Neuronal stem cell (in vitro differentiated cells): Measurements from ENCODE around the gene CT45A5. TPM values are rescaled to one million over a fixed set of nuclear protein-coding genes. Genes with fewer than 3 reads are reported as not detected.
"Not testable (repeated sequence)": the region's sequence is repeated elsewhere in the genome, so short reads cannot be mapped to it uniquely, and the experiment has no call there.

ENCODE experiments used
- DNase-seq: peaks from one replicate; pipeline ENCODE4 v3.0.0-alpha.2; 2013; ENCODE audit warnings: low spot score
- H2AFZ ChIP-seq: one replicate; pipeline ENCODE4 v1.6.1; 2013; ENCODE audit warnings: mild to moderate bottlenecking, low read length, inconsistent platforms
- H2AK5ac ChIP-seq: 2 replicates; pipeline ENCODE4 v1.6.1; 2013; ENCODE audit warnings: low read depth, mild to moderate bottlenecking, inconsistent platforms, low read length, moderate library complexity, mixed read lengths
- H2BK120ac ChIP-seq: 2 replicates; pipeline ENCODE4 v1.6.1; 2013; ENCODE audit warnings: low read depth, mild to moderate bottlenecking, inconsistent platforms, low read length, moderate library complexity, mixed read lengths
- H2BK12ac ChIP-seq: one replicate; pipeline ENCODE4 v1.6.1; 2013; ENCODE audit warnings: low read length, inconsistent platforms
- H2BK15ac ChIP-seq: 2 replicates; pipeline ENCODE4 v1.6.1; 2013; ENCODE audit warnings: mild to moderate bottlenecking, low read length, inconsistent platforms, mixed read lengths
- H2BK5ac ChIP-seq: one replicate; pipeline ENCODE4 v1.6.1; 2013; ENCODE audit warnings: inconsistent platforms, mild to moderate bottlenecking, low read length, moderate library complexity
- H3K14ac ChIP-seq: one replicate; pipeline ENCODE4 v1.6.1; 2013; ENCODE audit warnings: low read length, inconsistent platforms
- H3K18ac ChIP-seq: 2 replicates; pipeline ENCODE4 v1.6.1; 2013; ENCODE audit warnings: low read length, inconsistent platforms
- H3K23ac ChIP-seq: 2 replicates; pipeline ENCODE4 v1.6.1; 2013; ENCODE audit warnings: low read depth, mild to moderate bottlenecking, mixed read lengths, low read length, inconsistent platforms; ENCODE audit not compliant: poor library complexity
- H3K27ac ChIP-seq: replicated peaks from 3 replicates; pipeline ENCODE4 v1.5.1; 2013; ENCODE audit warnings: low read length, inconsistent platforms
- H3K27me3 ChIP-seq, 3 experiments: 2 replicates each; pipeline ENCODE4 v1.6.1; 2013; ENCODE audit warnings: low read length in 3 of 3, mild to moderate bottlenecking in 2 of 3, inconsistent platforms in 1 of 3, low read depth in 1 of 3, mixed read lengths in 1 of 3, moderate library complexity in 1 of 3; ENCODE audit not compliant: control insufficient read depth in 3 of 3, insufficient read depth in 3 of 3
- H3K36me3 ChIP-seq, 2 donors: replicated peaks in 1 of 2; 2 replicates each; pipeline ENCODE4 v1.6.1; 2013; ENCODE audit warnings: low read length in 2 of 2; ENCODE audit not compliant: control insufficient read depth in 2 of 2, insufficient read depth in 2 of 2
- H3K4ac ChIP-seq: 2 replicates; pipeline ENCODE4 v1.6.1; 2013; ENCODE audit warnings: inconsistent platforms, mild to moderate bottlenecking, low read length, moderate library complexity
- H3K4me1 ChIP-seq, 2 donors: 1 replicate in 1 of 2; 2 replicates in 1 of 2; pipeline ENCODE4 v1.6.1; 2013; ENCODE audit warnings: low read length in 2 of 2, low read depth in 1 of 2; ENCODE audit not compliant: control insufficient read depth in 2 of 2, insufficient read depth in 1 of 2
- H3K4me2 ChIP-seq: one replicate; pipeline ENCODE4 v1.6.1; 2013; ENCODE audit warnings: mild to moderate bottlenecking, low read length, inconsistent platforms; ENCODE audit not compliant: insufficient read depth, poor library complexity, severe bottlenecking
- H3K4me3 ChIP-seq, 2 donors: 2 replicates each; pipeline ENCODE4 v1.5.1; 2013; ENCODE audit warnings: low read length in 2 of 2, mild to moderate bottlenecking in 2 of 2, inconsistent platforms in 1 of 2, moderate library complexity in 1 of 2
- H3K79me1 ChIP-seq: one replicate; pipeline ENCODE4 v1.6.1; 2013; ENCODE audit warnings: low read depth, mild to moderate bottlenecking, inconsistent platforms, low read length, moderate library complexity
- H3K9ac ChIP-seq: one replicate; pipeline ENCODE4 v1.6.1; 2013; ENCODE audit warnings: mild to moderate bottlenecking, low read depth, low read length, inconsistent platforms; ENCODE audit not compliant: poor library complexity
- H3K9me3 ChIP-seq, 2 donors: replicated peaks in 1 of 2; 2 replicates each; pipeline versions ENCODE3 to v1.6.1; 2013; ENCODE audit warnings: low read length in 2 of 2, mild to moderate bottlenecking in 2 of 2, inconsistent platforms in 1 of 2, low read depth in 1 of 2, mixed read lengths in 1 of 2, moderate library complexity in 1 of 2; ENCODE audit not compliant: control insufficient read depth in 2 of 2, insufficient read depth in 1 of 2
- H4K8ac ChIP-seq: one replicate; pipeline ENCODE4 v1.6.1; 2013; ENCODE audit warnings: low read depth, mild to moderate bottlenecking, inconsistent platforms, low read length, moderate library complexity
- H4K91ac ChIP-seq: one replicate; pipeline ENCODE4 v1.6.1; 2013; ENCODE audit warnings: low read length, low read depth, mild to moderate bottlenecking, inconsistent platforms; ENCODE audit not compliant: poor library complexity
- WGBS, 2 donors: extraction: QIAGEN DNeasy Blood & Tissue Kit; methylation state at CpG; one replicate each; pipeline ENCODE4 v1.1.7; 2013; ENCODE audit warnings: missing lambda C conversion rate in 2 of 2, mixed read lengths in 1 of 2; ENCODE audit not compliant: insufficient read length in 2 of 2, insufficient replicate concordance in 1 of 2; ENCODE audit errors: extremely low coverage in 2 of 2; 5-methylcytosine and 5-hydroxymethylcytosine counted together
- polyA plus RNA-seq, 2 experiments: library from polyadenylated mRNA; stranded (reverse); fragments of 200-250 nt; gene quantifications; one replicate each; pipeline ENCODE4 v1.2.3, GENCODE V29; 2013

Gene CT45A5, protein sequence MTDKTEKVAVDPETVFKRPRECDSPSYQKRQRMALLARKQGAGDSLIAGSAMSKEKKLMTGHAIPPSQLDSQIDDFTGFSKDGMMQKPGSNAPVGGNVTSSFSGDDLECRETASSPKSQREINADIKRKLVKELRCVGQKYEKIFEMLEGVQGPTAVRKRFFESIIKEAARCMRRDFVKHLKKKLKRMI
- polyA plus RNA-seq (2013, experiment 1 of 2), result not detected
- not detected for polyA plus RNA-seq (2013, experiment 2 of 2)

DNA sequence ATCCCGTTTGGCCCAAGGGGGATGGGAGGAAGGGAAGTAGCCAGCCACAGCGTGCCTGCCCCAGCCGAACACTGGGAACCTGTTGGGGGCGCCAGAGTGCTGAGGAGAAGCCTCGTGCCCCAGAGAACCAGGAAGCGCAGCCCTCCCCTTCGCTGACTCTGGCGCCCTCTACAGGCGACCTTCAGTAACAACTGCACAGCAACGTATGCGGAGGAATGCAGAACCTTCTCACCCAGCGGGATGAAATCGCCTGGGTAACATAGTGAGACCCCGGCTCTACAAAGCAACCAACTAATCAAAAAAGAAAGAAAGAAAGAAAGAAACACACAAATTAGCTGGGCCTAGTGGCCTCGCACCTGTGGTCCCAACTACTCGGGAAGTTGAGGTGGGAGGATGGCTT, at the start of gene CT45A5:
Gene CT45A5 (minus strand): TSS at position 101 of the 400 bp plus-strand sequence. CDS start 3,774 bp downstream, outside the sequence.
- not testable (repeated sequence) for H3K4ac ChIP-seq, H3K27ac ChIP-seq, H3K9me3 ChIP-seq, H2AK5ac ChIP-seq, H4K91ac ChIP-seq, H3K18ac ChIP-seq, H3K4me3 ChIP-seq, H3K9ac ChIP-seq, H3K4me2 ChIP-seq, H2BK15ac ChIP-seq, H3K79me1 ChIP-seq, DNase-seq, H3K23ac ChIP-seq, H3K27me3 ChIP-seq, H3K4me1 ChIP-seq, H3K36me3 ChIP-seq, H2AFZ ChIP-seq, H2BK12ac ChIP-seq, H2BK120ac ChIP-seq, H3K14ac ChIP-seq, H2BK5ac ChIP-seq, H4K8ac ChIP-seq
- no CpG with 5 or more reads among the region's 16 CpGs for WGBS, 2 donors

- not testable (repeated sequence) for H2BK12ac ChIP-seq, H2AK5ac ChIP-seq, H3K79me1 ChIP-seq, H2BK5ac ChIP-seq, H3K23ac ChIP-seq, H3K14ac ChIP-seq, H3K27ac ChIP-seq, H3K4ac ChIP-seq, H3K4me2 ChIP-seq, DNase-seq, H3K9ac ChIP-seq, H4K8ac ChIP-seq, H2AFZ ChIP-seq, H3K4me3 ChIP-seq, H4K91ac ChIP-seq, H2BK120ac ChIP-seq, H3K27me3 ChIP-seq, H3K9me3 ChIP-seq, H3K4me1 ChIP-seq, H3K18ac ChIP-seq, H3K36me3 ChIP-seq, H2BK15ac ChIP-seq
- no CpG with 5 or more reads among the region's 17 CpGs for WGBS, 2 donors
These were observed 34.6 kb upstream of the CT45A5 start, which contains the start of gene CT45A2 for GRCh38 chrX:135819912-135820311. Gene CT45A2, minus strand, starts transcription at chrX:135820012. Its CDS starts 3,747 bp downstream, at chrX:135816265.

DNA sequence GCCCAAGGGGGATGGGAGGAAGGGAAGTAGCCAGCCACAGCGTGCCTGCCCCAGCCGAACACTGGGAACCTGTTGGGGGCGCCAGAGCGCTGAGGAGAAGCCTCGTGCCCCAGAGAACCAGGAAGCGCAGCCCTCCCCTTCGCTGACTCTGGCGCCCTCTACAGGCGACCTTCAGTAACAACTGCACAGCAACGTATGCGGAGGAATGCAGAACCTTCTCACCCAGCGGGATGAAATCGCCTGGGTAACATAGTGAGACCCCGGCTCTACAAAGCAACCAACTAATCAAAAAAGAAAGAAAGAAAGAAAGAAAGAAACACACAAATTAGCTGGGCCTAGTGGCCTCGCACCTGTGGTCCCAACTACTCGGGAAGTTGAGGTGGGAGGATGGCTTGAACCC, 17.4 kb upstream of the CT45A5 start, which contains the start of gene CT45A6:
Gene CT45A6 (minus strand): TSS at position 101 of the 400 bp plus-strand sequence. CDS start 3,794 bp downstream, outside the sequence.
- H3K9ac ChIP-seq, H3K14ac ChIP-seq, H3K4me2 ChIP-seq, H2AFZ ChIP-seq, H2BK12ac ChIP-seq, H3K27ac ChIP-seq, H4K8ac ChIP-seq, H3K27me3 ChIP-seq, H2BK5ac ChIP-seq, H3K79me1 ChIP-seq, H4K91ac ChIP-seq, H3K36me3 ChIP-seq, H3K4me3 ChIP-seq, H2AK5ac ChIP-seq, H3K23ac ChIP-seq, H3K9me3 ChIP-seq, H2BK120ac ChIP-seq, H3K4me1 ChIP-seq, H3K18ac ChIP-seq, DNase-seq, H3K4ac ChIP-seq, H2BK15ac ChIP-seq: not testable (repeated sequence)
- no CpG with 5 or more reads among the region's 16 CpGs for WGBS, 2 donors

DNA sequence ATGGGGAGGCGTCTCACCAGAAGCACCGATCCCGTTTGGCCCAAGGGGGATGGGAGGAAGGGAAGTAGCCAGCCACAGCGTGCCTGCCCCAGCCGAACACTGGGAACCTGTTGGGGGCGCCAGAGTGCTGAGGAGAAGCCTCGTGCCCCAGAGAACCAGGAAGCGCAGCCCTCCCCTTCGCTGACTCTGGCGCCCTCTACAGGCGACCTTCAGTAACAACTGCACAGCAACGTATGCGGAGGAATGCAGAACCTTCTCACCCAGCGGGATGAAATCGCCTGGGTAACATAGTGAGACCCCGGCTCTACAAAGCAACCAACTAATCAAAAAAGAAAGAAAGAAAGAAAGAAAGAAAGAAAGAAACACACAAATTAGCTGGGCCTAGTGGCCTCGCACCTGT, 17.2 kb downstream of the CT45A5 start, which contains the start of gene CT45A3:
Gene CT45A3 (minus strand): TSS at position 101 of the 400 bp plus-strand sequence. CDS start 3,747 bp downstream, outside the sequence.
- not testable (repeated sequence) for H3K9me3 ChIP-seq, H2BK120ac ChIP-seq, H2AK5ac ChIP-seq, H4K8ac ChIP-seq, H3K27ac ChIP-seq, DNase-seq, H2BK15ac ChIP-seq, H3K79me1 ChIP-seq, H2BK5ac ChIP-seq, H3K27me3 ChIP-seq, H3K4me2 ChIP-seq, H3K9ac ChIP-seq, H2BK12ac ChIP-seq, H4K91ac ChIP-seq, H3K36me3 ChIP-seq, H2AFZ ChIP-seq, H3K4ac ChIP-seq, H3K4me3 ChIP-seq, H3K4me1 ChIP-seq, H3K14ac ChIP-seq, H3K18ac ChIP-seq, H3K23ac ChIP-seq
- no CpG with 5 or more reads among the region's 17 CpGs for WGBS, 2 donors
